ENCODE data around the gene SP140.

Gene SP140

DNA sequence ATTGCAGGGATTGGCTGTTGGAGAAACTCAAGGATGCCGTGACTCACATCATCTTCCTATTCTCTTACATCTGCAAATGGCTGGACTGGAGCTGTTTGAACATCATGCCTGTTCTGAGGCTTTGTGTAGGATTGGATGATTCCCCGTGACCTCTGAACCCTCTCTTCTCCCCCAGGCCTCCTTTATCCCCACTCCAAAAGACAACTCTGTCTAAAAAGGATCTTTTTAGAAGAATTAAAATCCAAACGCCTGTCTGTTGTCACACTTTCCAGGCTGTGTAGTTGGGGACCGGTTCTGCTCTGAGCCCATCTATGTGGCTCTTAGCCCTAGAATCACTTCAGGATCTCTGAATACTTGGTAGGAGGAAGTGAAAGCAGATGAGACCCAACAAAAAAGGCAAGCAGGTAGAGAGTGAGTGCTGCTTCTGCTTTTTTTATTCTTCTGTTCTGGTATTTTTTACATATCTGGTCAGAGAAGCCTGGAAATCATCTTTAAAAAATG lies 565 bp downstream of the SP140 start:
- H3K36me3 ChIP-seq, result no peaks in the 10 kb centered on the region
- H3K4me3 ChIP-seq, result no peak overlapping the region
- peaks cover 0 to 7% (median under 1%) of the 10 kb centered on the region in 3 donors for H3K9me3 ChIP-seq
- DNase-seq, result no peak
- H3K27ac ChIP-seq, result no peak overlapping the region
- intact Hi-C loops (cut with DNase I; ENCODE audit: low total_unique reads), result no loop called here
- no peaks in the 10 kb centered on the region for H3K27me3 ChIP-seq
- TF ChIP-seq, protein P1, sequence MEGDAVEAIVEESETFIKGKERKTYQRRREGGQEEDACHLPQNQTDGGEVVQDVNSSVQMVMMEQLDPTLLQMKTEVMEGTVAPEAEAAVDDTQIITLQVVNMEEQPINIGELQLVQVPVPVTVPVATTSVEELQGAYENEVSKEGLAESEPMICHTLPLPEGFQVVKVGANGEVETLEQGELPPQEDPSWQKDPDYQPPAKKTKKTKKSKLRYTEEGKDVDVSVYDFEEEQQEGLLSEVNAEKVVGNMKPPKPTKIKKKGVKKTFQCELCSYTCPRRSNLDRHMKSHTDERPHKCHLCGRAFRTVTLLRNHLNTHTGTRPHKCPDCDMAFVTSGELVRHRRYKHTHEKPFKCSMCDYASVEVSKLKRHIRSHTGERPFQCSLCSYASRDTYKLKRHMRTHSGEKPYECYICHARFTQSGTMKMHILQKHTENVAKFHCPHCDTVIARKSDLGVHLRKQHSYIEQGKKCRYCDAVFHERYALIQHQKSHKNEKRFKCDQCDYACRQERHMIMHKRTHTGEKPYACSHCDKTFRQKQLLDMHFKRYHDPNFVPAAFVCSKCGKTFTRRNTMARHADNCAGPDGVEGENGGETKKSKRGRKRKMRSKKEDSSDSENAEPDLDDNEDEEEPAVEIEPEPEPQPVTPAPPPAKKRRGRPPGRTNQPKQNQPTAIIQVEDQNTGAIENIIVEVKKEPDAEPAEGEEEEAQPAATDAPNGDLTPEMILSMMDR (IDR thresholded peaks at IDR 0.05), result no peak
- H3K4me1 ChIP-seq, result no peaks in the 10 kb centered on the region

DNA sequence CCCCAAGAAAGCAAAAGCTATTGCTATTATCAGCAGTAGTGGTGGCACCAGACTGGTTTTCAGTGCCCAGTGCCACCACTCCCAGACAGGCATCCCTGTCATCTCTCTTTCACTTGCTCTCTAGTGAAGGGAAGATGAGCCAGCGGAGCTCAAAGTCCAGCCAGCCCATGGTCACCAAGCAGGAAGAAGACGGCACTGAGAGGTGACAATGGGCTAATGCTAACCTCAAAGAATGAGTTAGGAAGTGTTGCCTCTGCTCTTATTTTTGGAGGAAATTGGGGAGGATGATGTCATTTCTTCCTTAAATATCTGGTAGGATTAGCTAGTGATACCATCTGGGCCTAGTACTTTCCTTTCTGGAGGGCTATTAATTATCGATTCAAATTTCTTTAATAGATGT lies 1.7 kb downstream of the SP140 start:
- TF ChIP-seq, protein P1 (IDR thresholded peaks at IDR 0.05), result no peak
- Histone ChIP-seq H3K9me3 (peaks cover 0 to 9% (median 7%) of the 10 kb centered on the region in 3 donors), H3K27me3 (no peaks in the 10 kb centered on the region), H3K4me3 (no peak overlapping the region), H3K27ac (no peak overlapping the region), H3K4me1 (no peaks in the 10 kb centered on the region), H3K36me3 (no peaks in the 10 kb centered on the region)
- intact Hi-C loops (cut with DNase I; ENCODE audit: low total_unique reads), result no loop called here
- DNase-seq, result no peak

DNA sequence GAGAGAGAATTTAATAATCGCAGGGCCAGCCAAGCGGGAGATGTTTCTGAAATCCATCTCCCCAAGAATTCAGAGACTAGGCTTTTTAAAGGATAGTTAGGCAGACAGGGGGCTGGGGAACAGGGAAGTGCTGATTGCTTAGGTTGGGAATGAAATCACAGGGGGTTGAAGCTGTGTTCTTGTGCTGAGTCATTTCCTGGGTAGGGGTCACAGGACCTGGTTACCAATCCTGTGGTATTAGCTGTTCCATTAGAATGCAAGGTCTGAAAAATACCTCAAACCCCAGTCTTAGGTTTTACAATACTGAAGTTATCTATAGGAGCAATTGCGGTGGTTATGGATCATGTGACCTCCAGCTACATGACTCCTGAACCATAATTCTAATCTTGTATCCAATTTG lies 4.6 kb downstream of the SP140 start:
- intact Hi-C loops (cut with DNase I; ENCODE audit: low total_unique reads), result no loop called here
- H3K4me3 ChIP-seq, result no peak overlapping the region
- peaks cover 0 to 9% (median 7%) of the 10 kb centered on the region in 3 donors for H3K9me3 ChIP-seq
- DNase-seq, result no peak
- H3K27me3 ChIP-seq, result no peaks in the 10 kb centered on the region
- TF ChIP-seq, protein P1 (IDR thresholded peaks at IDR 0.05), result no peak
- no peaks in the 10 kb centered on the region for H3K4me1 ChIP-seq
- H3K27ac ChIP-seq, result no peak overlapping the region
- no peaks in the 10 kb centered on the region for H3K36me3 ChIP-seq

DNA sequence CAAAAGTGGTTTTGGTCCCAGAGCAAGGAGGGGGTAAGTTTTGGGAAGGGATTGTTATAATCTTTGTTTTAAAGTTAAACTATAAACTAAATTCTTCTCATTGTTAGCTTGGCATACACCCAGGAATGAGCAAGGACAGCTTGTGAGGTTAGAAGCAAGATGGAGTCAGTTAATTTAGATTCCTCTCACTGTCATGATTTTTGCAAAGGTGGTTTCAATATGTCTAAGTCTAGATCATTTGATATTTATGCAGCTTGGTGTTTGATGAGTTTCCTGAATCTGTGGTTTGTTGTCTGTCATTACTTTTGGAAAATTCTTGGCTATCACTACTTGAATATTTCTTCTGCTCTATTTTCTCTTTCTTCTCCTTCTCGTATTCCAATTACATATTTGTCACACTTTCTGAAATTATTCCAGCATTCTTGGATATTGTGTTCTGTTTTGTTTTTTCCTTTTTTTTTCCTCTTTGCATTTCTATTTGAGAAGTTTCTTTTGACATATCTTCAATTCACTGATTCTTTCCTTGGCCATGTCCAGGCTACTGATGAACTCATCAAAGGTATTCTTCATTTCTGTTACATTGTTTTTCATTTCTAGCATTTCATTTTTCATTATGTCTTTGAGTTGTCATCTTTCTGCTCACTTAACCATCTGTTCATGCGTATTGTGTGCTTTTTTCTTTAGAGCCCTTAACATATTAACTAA lies 5.1 kb downstream of the SP140 start:
- no peak for DNase-seq
- Histone ChIP-seq H3K27ac (no peak overlapping the region), H3K9me3 (peaks cover 0 to 9% (median 7%) of the 10 kb centered on the region in 3 donors), H3K4me3 (no peak overlapping the region), H3K27me3 (no peaks in the 10 kb centered on the region), H3K4me1 (no peaks in the 10 kb centered on the region), H3K36me3 (no peaks in the 10 kb centered on the region)
- intact Hi-C loops (cut with DNase I; ENCODE audit: low total_unique reads), result no loop called here
- TF ChIP-seq, protein P1 (IDR thresholded peaks at IDR 0.05), result no peak

DNA sequence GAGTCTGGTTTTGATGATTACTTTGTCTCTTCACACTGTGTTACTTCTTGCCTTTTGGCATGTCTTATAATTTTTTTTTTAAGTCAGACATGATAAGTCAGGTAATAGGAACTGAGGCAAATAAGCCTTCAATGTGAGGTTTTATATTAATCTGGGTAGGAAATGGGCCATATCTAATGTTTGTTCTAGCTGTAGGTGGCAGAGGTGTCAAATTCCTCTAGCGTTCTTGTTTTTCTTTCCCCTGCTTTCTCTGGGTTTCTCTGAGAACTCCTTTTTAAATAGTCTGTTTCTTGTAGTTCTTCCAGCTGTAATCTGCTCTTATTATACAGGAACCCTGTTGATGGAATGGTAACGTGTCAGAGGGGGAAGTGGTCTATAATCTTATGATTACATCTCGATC lies 5.7 kb downstream of the SP140 start:
- no peak overlapping the region for H3K27ac ChIP-seq
- intact Hi-C loops (cut with DNase I; ENCODE audit: low total_unique reads), result no loop called here
- DNase-seq, result no peak
- H3K4me1 ChIP-seq, result no peaks in the 10 kb centered on the region
- H3K27me3 ChIP-seq, result no peaks in the 10 kb centered on the region
- H3K9me3 ChIP-seq, result peaks cover 0 to 9% (median 7%) of the 10 kb centered on the region in 3 donors
- no peak overlapping the region for H3K4me3 ChIP-seq
- H3K36me3 ChIP-seq, result no peaks in the 10 kb centered on the region
- TF ChIP-seq, protein P1 (IDR thresholded peaks at IDR 0.05), result no peak

Data from tibial artery (tissue), 4 donors.